ENCODE results near the gene COG7.
"Not testable (repeated sequence)": the region's sequence is repeated elsewhere in the genome, so short reads cannot be mapped to it uniquely, and the experiment has no call there.

The COG7 gene

DNA sequence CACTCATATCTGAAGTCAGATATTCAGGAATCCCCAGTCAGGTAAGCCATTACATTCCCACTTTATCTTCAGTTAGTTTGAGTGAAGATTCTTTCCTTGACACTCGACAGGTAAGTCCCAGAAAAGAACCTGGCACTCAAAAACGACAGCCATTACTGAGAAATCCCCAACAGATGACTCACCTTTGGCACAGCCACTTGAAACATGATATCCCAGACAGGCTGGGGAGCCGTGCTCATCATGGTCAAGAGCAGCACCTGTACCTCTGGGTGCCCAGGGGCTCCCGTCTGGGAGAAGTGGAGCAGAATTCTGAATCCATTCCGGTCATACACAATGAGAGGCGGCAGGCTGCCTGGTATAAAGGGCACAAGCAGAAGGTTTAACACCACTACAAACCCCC, 16.8 kb upstream of the COG7 start:
- no peak overlapping the region for H3K27ac ChIP-seq

DNA sequence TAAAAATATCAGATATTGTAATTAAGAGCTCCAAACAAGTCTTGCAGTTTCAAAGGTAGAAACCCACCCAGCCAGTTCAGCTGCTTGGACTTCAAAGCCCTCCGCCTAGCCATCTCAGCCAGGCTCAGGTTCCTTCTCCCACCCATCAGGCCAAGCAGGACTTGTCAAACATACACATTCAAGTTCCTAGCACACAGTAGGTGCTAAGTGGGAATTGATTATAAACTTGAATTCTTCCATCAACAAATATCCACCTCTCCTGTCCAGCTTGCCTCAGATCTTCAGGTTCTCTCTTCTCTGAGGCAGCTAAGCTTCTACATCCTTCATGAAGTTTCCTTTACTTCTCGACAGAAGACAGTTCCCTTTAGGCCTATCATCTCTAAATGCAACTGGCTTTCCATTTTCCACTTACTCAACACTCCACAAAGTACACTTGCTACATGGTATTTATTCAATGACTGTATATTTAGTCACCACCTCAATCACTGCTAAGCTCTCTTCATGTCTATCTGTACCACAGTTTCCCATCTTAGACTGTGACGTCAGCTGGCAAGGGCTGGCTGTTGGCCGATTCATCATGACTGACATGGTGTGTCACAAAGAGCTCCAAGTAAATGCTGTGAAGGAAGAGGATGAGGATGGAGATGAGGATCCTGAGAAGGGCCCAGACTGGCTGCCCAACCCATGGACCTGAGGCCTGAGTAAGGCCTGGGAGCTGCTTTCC, 13.3 kb upstream of the COG7 start:
- no peak overlapping the region for H3K27ac ChIP-seq
- TF ChIP-seq ZFX (IDR thresholded peaks at IDR 0.05; ENCODE audit: borderline replicate concordance): no peak
- TF ChIP-seq, protein P1, sequence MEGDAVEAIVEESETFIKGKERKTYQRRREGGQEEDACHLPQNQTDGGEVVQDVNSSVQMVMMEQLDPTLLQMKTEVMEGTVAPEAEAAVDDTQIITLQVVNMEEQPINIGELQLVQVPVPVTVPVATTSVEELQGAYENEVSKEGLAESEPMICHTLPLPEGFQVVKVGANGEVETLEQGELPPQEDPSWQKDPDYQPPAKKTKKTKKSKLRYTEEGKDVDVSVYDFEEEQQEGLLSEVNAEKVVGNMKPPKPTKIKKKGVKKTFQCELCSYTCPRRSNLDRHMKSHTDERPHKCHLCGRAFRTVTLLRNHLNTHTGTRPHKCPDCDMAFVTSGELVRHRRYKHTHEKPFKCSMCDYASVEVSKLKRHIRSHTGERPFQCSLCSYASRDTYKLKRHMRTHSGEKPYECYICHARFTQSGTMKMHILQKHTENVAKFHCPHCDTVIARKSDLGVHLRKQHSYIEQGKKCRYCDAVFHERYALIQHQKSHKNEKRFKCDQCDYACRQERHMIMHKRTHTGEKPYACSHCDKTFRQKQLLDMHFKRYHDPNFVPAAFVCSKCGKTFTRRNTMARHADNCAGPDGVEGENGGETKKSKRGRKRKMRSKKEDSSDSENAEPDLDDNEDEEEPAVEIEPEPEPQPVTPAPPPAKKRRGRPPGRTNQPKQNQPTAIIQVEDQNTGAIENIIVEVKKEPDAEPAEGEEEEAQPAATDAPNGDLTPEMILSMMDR (IDR thresholded peaks at IDR 0.05): no peak

More for the DNA sequence above, 16.8 kb upstream of the COG7 start:
- TF ChIP-seq, protein P1 (IDR thresholded peaks at IDR 0.05): no peak
- TF ChIP-seq ZFX (IDR thresholded peaks at IDR 0.05; ENCODE audit: borderline replicate concordance): no peak

DNA sequence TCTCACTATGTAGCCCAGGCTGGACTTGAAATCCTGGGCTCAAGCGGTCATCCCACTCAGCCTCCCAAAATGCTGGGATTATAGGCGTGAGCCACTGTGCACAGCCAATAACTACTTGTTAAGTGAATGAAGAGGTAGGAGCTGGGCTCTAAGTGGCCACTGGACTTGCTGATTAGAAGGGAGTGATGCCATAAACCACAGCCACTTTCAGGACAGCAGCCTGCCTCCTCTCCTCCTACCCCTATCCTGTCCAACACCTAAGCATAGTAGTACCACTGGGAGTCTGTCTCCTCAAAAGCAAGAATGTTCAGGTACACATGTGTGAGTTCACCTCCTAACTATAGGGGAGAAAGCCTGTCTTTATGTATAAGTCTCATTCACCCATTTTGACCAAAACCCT, 12.2 kb upstream of the COG7 start:
- no peak for TF ChIP-seq ZFX (IDR thresholded peaks at IDR 0.05; ENCODE audit: borderline replicate concordance)
- TF ChIP-seq, protein P1 (IDR thresholded peaks at IDR 0.05): no peak

GRCh38 chr16:23464196-23464595, 11.2 kb upstream of the COG7 start:
- no peak for TF ChIP-seq ZFX (IDR thresholded peaks at IDR 0.05; ENCODE audit: borderline replicate concordance)
- TF ChIP-seq, protein P1 (IDR thresholded peaks at IDR 0.05): no peak
- H3K27ac ChIP-seq: no peak overlapping the region

More for the DNA sequence above, 12.2 kb upstream of the COG7 start:
- H3K27ac ChIP-seq: no peak overlapping the region

DNA sequence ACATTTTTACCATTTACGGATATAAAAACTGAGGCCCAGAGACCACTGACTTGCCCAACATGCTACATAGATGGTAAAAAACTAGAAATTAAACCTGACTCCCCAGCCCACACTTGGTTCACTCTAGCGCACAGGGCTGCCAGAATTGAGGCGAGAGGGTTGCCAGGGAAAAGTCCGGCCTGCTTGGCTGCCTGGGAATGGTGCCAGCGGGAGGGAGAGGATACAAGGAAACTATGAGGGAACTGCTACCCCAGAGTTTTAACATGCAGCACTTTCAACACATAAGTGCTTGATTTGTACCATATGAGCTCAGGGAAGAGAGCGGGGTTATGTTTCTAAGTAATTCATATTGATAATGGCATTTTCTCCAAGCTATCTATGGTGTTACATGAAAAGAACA, 10.0 kb upstream of the COG7 start:
- not testable (repeated sequence) for H3K27ac ChIP-seq

DNA sequence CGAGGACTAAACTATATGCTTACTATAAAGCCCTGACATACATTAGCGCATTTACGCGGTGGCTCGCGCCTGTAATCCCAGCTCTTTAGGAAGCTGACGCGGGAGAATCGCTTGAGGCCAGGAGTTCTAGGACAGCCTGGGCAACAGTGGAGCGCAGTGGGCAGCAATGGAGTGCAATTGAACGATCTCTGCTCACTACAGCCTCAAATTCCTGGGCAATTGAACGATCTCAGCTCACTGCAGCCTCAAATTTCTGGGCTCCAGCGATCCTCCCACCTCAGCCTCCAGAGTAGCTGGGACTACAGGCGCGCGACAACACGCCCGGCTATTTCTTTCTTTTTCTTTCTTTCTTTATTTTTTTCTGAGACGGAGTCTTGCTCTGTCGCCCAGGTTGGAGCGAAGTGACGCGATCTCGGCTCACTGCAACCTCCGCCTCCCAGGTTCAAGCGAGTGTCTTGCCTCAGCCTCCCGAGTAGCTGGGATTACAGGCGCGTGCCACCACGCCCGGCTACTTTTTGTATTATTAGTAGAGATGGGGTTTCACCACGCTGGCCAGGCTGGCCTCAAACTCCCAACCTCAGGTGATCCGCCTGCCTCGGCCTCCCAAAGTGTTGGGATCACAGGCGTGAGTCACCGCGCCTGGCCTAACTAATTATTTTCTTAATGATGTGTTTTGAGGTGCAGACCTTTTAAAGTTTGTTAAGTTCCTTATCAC, 506 bp upstream of the COG7 start:
- peak overlapping the region; percentile 81 for H3K27ac ChIP-seq
- TF ChIP-seq, protein P1 (IDR thresholded peaks at IDR 0.05): no peak
- no peak for TF ChIP-seq ZFX (IDR thresholded peaks at IDR 0.05; ENCODE audit: borderline replicate concordance)

GRCh38 chr16:23452221-23452571, 793 bp downstream of the COG7 start:
- peak overlapping the region; percentile 81 for H3K27ac ChIP-seq
- no peak for TF ChIP-seq ZFX (IDR thresholded peaks at IDR 0.05; ENCODE audit: borderline replicate concordance)
- TF ChIP-seq, protein P1 (IDR thresholded peaks at IDR 0.05): no peak

Measured in 22Rv1 (cell line).